ENCODE measurements around the gene TRIP4.

DNA sequence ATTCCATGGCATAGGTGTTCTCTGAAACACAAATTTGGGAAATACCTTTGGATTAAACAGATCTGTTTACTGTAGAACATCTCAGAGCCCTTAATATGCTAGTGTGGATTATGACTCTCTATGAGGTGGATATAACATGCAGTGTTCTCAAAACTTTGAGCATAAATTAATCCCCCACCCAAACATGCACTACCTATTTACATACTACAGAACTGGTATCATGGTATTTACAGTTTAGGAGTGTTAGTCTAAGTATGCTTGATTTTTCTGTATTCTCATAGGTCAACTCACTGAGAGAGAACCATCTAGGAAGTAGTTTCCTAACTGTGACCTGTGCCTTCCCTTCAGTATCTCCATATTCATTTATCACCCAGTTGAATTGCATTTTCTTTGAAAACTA, 41.8 kb downstream of the TRIP4 start:
- TF ChIP-seq EP300 (IDR thresholded peaks at IDR 0.05) (no peak), POLR2A (IDR thresholded peaks at IDR 0.05) (no peak)
- TF ChIP-seq, protein P1, sequence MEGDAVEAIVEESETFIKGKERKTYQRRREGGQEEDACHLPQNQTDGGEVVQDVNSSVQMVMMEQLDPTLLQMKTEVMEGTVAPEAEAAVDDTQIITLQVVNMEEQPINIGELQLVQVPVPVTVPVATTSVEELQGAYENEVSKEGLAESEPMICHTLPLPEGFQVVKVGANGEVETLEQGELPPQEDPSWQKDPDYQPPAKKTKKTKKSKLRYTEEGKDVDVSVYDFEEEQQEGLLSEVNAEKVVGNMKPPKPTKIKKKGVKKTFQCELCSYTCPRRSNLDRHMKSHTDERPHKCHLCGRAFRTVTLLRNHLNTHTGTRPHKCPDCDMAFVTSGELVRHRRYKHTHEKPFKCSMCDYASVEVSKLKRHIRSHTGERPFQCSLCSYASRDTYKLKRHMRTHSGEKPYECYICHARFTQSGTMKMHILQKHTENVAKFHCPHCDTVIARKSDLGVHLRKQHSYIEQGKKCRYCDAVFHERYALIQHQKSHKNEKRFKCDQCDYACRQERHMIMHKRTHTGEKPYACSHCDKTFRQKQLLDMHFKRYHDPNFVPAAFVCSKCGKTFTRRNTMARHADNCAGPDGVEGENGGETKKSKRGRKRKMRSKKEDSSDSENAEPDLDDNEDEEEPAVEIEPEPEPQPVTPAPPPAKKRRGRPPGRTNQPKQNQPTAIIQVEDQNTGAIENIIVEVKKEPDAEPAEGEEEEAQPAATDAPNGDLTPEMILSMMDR (IDR thresholded peaks at IDR 0.05) = no peak

All from tibial nerve (tissue), 4 donors.